ENCODE data around the gene MRPS34.

The MRPS34 gene

DNA sequence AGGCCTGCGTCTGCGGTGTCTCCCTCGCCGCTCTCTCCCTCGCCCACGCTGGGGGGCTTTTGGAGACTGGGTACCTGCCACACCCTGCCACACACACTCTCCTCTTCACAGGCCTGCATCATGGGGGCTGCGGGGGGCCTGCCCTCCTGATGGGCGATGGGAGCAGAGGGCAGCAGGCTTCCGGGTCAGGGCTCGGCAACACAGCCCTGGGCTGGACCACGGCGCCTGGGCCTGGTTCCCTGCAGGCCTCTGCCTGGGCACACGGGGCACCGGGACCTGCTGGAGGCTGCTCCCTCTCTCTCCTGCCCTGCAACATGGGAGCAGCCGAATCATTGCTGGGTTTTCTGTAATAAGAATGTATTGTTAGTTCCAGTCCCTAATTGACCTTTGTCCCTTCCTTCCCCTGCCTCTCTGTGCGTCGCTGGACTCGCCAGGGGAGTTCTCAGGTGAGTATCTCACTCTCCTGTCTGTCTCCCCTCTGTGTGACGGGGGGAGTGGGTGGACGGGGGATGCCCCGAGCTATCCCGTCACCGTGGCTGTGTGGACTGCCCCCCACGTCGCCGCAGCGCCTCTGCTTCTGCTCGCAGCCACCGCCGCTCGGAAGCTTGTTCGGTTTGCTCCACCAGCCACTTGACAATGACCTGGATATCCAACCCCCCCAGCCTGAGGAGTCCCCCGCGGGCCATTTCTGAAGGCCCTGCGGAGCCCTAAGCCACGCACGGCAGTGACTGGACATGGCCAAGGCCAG, 15.0 kb downstream of the MRPS34 start:
- Histone ChIP-seq H3K18ac (ENCODE audit: low read length) (no peak overlapping the region), H3K27me3 (ENCODE audit: insufficient read depth, low read length, poor library complexity) (no peaks in the 10 kb centered on the region), H4K8ac (ENCODE audit: low read depth, low read length) (no peak overlapping the region), H3K27ac (ENCODE audit: low read depth, low read length) (no peak overlapping the region), H2BK15ac (replicated peaks; ENCODE audit: low read depth) (no peak overlapping the region), H3K56ac (ENCODE audit: low read length) (no peak overlapping the region), H3K79me2 (ENCODE audit: control insufficient read depth, insufficient read depth, low read length) (no peaks in the 10 kb centered on the region), H3K23ac (ENCODE audit: low read length) (no peak overlapping the region), H3K4me3 (ENCODE audit: low read length) (no peak overlapping the region), H2AK5ac (ENCODE audit: low read length) (no peak overlapping the region), H3K36me3 (ENCODE audit: control insufficient read depth, insufficient read depth, low read length) (no peaks in the 10 kb centered on the region), H3K4me2 (ENCODE audit: low read length) (no peak overlapping the region), H2BK5ac (ENCODE audit: low read length) (no peak overlapping the region), H4K5ac (ENCODE audit: low read length) (no peak overlapping the region), H3K4me1 (ENCODE audit: control insufficient read depth, low read depth, low read length) (no peaks in the 10 kb centered on the region), H3K4ac (ENCODE audit: low read depth, low read length) (no peak overlapping the region), H3K9ac (ENCODE audit: low read length) (no peak overlapping the region), H2BK120ac (ENCODE audit: low read depth, low read length) (no peak overlapping the region), H3K79me1 (ENCODE audit: low read length) (no peaks in the 10 kb centered on the region)
- no peak for DNase-seq
- WGBS (ENCODE audit: extremely low coverage, insufficient coverage, low lambda C conversion rate) = no CpG with 5 or more reads among the region's 37 CpGs

DNA sequence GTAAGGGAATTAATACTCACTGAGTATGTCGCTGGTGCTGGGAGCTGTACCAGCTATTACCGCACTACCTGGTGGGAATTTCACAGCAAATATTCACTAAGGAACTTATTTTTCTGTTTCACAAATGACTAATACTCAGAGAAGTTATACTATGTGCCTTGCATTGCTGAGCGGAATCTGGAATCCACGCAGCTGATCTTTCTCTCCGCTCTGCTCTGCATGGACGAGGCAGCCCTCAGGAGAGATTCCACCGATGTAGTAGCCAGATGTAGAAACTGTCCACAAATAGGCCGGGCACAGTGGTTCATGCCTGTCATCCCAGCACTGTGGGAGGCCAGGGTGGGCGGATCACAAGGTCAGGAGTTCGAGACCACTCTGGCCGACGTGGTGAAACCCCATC, 18.7 kb downstream of the MRPS34 start:
- H2BK15ac ChIP-seq (replicated peaks; ENCODE audit: low read depth) = no peak overlapping the region
- H3K9ac ChIP-seq (ENCODE audit: low read length) = no peak overlapping the region
- WGBS (ENCODE audit: extremely low coverage, insufficient coverage, low lambda C conversion rate) = no CpG with 5 or more reads among the region's 12 CpGs
- H3K4ac ChIP-seq (ENCODE audit: low read depth, low read length) = no peak overlapping the region
- no peak overlapping the region for H3K27ac ChIP-seq (ENCODE audit: low read depth, low read length)
- H3K79me2 ChIP-seq (ENCODE audit: control insufficient read depth, insufficient read depth, low read length) = no peaks in the 10 kb centered on the region
- no peak overlapping the region for H3K23ac ChIP-seq (ENCODE audit: low read length)
- no peak overlapping the region for H2AK5ac ChIP-seq (ENCODE audit: low read length)
- no peaks in the 10 kb centered on the region for H3K27me3 ChIP-seq (ENCODE audit: insufficient read depth, low read length, poor library complexity)
- H4K5ac ChIP-seq (ENCODE audit: low read length) = no peak overlapping the region
- no peak overlapping the region for H2BK120ac ChIP-seq (ENCODE audit: low read depth, low read length)
- H3K79me1 ChIP-seq (ENCODE audit: low read length) = no peaks in the 10 kb centered on the region
- no peak overlapping the region for H3K4me2 ChIP-seq (ENCODE audit: low read length)
- peaks cover 2% of the 10 kb centered on the region for H3K36me3 ChIP-seq (ENCODE audit: control insufficient read depth, insufficient read depth, low read length)
- no peak overlapping the region for H3K4me3 ChIP-seq (ENCODE audit: low read length)
- no peak overlapping the region for H3K56ac ChIP-seq (ENCODE audit: low read length)
- H3K4me1 ChIP-seq (ENCODE audit: control insufficient read depth, low read depth, low read length) = no peaks in the 10 kb centered on the region
- no peak for DNase-seq
- H2BK5ac ChIP-seq (ENCODE audit: low read length) = no peak overlapping the region
- no peak overlapping the region for H3K18ac ChIP-seq (ENCODE audit: low read length)
- no peak overlapping the region for H4K8ac ChIP-seq (ENCODE audit: low read depth, low read length)

DNA sequence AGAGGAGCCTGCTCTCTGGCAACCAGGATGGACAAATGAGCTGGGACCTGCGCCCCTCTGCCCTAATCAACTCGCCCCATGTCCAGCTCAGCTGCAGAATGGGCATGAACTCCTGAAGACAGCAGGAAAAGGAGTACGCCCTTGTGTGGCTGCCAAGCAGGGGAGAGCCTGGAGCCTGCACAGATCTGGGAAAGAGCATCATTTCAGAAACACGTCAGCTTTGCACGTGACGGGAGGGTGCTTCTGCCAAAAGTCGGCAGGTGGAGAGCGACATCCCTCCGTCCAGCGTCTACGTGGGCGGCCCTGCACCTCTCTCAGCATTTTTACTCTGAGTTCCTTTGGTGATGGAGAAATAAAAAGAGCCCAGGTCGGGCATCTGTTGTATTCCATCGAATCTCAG, 20.1 kb downstream of the MRPS34 start:
- Histone ChIP-seq H2AK5ac (ENCODE audit: low read length) (no peak overlapping the region), H2BK15ac (replicated peaks; ENCODE audit: low read depth) (no peak overlapping the region), H2BK5ac (ENCODE audit: low read length) (no peak overlapping the region), H3K4ac (ENCODE audit: low read depth, low read length) (no peak overlapping the region), H3K79me2 (ENCODE audit: control insufficient read depth, insufficient read depth, low read length) (no peaks in the 10 kb centered on the region), H3K18ac (ENCODE audit: low read length) (no peak overlapping the region), H3K79me1 (ENCODE audit: low read length) (no peaks in the 10 kb centered on the region), H3K4me1 (ENCODE audit: control insufficient read depth, low read depth, low read length) (no peaks in the 10 kb centered on the region), H3K27ac (ENCODE audit: low read depth, low read length) (no peak overlapping the region), H4K5ac (ENCODE audit: low read length) (no peak overlapping the region), H3K9ac (ENCODE audit: low read length) (no peak overlapping the region), H2BK120ac (ENCODE audit: low read depth, low read length) (no peak overlapping the region), H3K4me3 (ENCODE audit: low read length) (no peak overlapping the region), H3K27me3 (ENCODE audit: insufficient read depth, low read length, poor library complexity) (no peaks in the 10 kb centered on the region), H3K4me2 (ENCODE audit: low read length) (no peak overlapping the region), H4K8ac (ENCODE audit: low read depth, low read length) (no peak overlapping the region), H3K56ac (ENCODE audit: low read length) (no peak overlapping the region), H3K23ac (ENCODE audit: low read length) (no peak overlapping the region), H3K36me3 (ENCODE audit: control insufficient read depth, insufficient read depth, low read length) (peaks cover 2% of the 10 kb centered on the region)
- WGBS (ENCODE audit: extremely low coverage, insufficient coverage, low lambda C conversion rate) = no CpG with 5 or more reads among the region's 14 CpGs
- no peak for DNase-seq

DNA sequence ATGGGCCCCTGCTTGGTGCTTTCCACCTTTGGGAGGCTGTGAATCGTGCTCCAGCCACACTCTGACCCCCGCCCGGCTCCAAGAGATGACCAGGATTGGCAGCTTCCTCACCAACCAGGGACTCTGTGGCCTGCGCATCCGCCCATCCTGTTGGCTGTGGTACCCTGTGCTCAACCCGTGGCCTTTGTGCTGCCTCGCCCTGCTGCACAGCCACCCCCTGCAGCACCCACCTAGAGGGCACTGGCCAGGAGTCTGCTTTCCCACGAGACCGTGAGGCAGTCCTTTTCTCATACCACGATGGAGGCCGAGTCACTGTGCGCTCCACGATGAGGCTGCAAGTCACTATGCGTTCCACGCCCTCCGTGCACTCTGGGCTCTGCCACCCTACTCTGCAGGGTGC, 21.0 kb downstream of the MRPS34 start:
- Histone ChIP-seq H3K18ac (ENCODE audit: low read length) (no peak overlapping the region), H3K4ac (ENCODE audit: low read depth, low read length) (no peak overlapping the region), H2BK5ac (ENCODE audit: low read length) (no peak overlapping the region), H3K56ac (ENCODE audit: low read length) (no peak overlapping the region), H3K4me1 (ENCODE audit: control insufficient read depth, low read depth, low read length) (no peaks in the 10 kb centered on the region), H3K23ac (ENCODE audit: low read length) (no peak overlapping the region), H2BK120ac (ENCODE audit: low read depth, low read length) (no peak overlapping the region), H3K9ac (ENCODE audit: low read length) (no peak overlapping the region), H2AK5ac (ENCODE audit: low read length) (no peak overlapping the region), H3K36me3 (ENCODE audit: control insufficient read depth, insufficient read depth, low read length) (peaks cover 2% of the 10 kb centered on the region), H3K27ac (ENCODE audit: low read depth, low read length) (no peak overlapping the region), H4K8ac (ENCODE audit: low read depth, low read length) (no peak overlapping the region), H2BK15ac (replicated peaks; ENCODE audit: low read depth) (no peak overlapping the region), H3K4me2 (ENCODE audit: low read length) (no peak overlapping the region), H3K79me1 (ENCODE audit: low read length) (no peaks in the 10 kb centered on the region), H4K5ac (ENCODE audit: low read length) (no peak overlapping the region), H3K79me2 (ENCODE audit: control insufficient read depth, insufficient read depth, low read length) (no peaks in the 10 kb centered on the region), H3K27me3 (ENCODE audit: insufficient read depth, low read length, poor library complexity) (no peaks in the 10 kb centered on the region), H3K4me3 (ENCODE audit: low read length) (no peak overlapping the region)
- DNase-seq = no peak
- no CpG with 5 or more reads among the region's 16 CpGs for WGBS (ENCODE audit: extremely low coverage, insufficient coverage, low lambda C conversion rate)

DNA sequence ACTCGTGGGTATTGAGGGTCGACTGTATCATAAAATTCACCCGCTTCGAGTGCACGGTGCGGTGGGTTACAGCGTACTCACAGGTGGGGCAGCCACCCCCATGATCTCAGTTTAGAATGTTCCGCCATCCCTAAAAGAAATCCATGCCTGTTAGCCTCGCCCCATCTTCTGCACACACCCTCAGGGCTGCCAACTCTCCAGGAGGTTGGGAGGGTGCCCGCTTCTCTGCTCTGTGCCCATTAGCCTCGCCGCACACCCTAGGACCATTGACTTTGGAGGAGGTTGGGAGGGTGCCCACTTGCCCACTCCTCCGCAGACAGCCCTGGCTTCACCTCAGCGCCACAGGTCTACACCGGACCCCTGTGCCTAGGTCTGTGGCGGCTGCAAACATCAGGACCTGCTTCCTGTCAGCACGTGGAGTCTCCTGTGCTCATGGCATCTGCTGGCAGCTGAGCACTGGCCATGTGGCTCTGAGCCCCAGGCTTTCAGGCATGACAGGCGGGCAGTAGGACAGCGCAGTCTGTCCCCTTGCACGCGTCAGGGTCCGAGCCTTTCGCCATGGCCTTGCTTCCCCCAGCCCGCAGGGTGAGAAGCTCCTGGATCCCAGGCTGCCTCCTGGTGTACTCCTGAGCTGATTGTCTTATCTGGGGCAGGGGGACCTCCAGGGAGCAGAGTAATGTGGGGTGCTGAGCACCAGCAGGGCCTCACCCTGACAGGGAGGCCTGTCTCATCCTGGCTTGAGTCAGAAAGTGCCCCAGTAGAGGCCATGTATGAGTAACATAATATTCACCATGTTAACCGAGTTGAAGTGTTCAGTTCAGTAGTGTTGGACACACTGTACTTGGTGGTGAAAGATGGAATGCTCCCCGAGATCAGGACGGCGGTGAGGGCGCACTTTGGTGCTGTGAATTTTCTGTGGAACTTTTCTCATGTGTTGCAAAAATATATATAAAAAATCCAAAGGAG, 23.5 kb downstream of the MRPS34 start:
- no peak overlapping the region for H2BK15ac ChIP-seq (replicated peaks; ENCODE audit: low read depth)
- H3K56ac ChIP-seq (ENCODE audit: low read length) = no peak overlapping the region
- H3K4ac ChIP-seq (ENCODE audit: low read depth, low read length) = no peak overlapping the region
- no peak overlapping the region for H3K9ac ChIP-seq (ENCODE audit: low read length)
- no peak overlapping the region for H3K4me2 ChIP-seq (ENCODE audit: low read length)
- H3K27ac ChIP-seq (ENCODE audit: low read depth, low read length) = no peak overlapping the region
- DNase-seq = no peak
- H3K4me3 ChIP-seq (ENCODE audit: low read length) = no peak overlapping the region
- H4K8ac ChIP-seq (ENCODE audit: low read depth, low read length) = no peak overlapping the region
- peaks cover 2% of the 10 kb centered on the region for H3K36me3 ChIP-seq (ENCODE audit: control insufficient read depth, insufficient read depth, low read length)
- H3K18ac ChIP-seq (ENCODE audit: low read length) = no peak overlapping the region
- H4K5ac ChIP-seq (ENCODE audit: low read length) = no peak overlapping the region
- no peak overlapping the region for H2BK120ac ChIP-seq (ENCODE audit: low read depth, low read length)
- no peaks in the 10 kb centered on the region for H3K27me3 ChIP-seq (ENCODE audit: insufficient read depth, low read length, poor library complexity)
- H3K79me1 ChIP-seq (ENCODE audit: low read length) = no peaks in the 10 kb centered on the region
- no CpG with 5 or more reads among the region's 29 CpGs for WGBS (ENCODE audit: extremely low coverage, insufficient coverage, low lambda C conversion rate)
- no peak overlapping the region for H3K23ac ChIP-seq (ENCODE audit: low read length)
- no peak overlapping the region for H2AK5ac ChIP-seq (ENCODE audit: low read length)
- no peaks in the 10 kb centered on the region for H3K4me1 ChIP-seq (ENCODE audit: control insufficient read depth, low read depth, low read length)
- H3K79me2 ChIP-seq (ENCODE audit: control insufficient read depth, insufficient read depth, low read length) = no peaks in the 10 kb centered on the region
- no peak overlapping the region for H2BK5ac ChIP-seq (ENCODE audit: low read length)
